ENCODE results near the gene ISM2. TPM values are rescaled to one million over a fixed set of nuclear protein-coding genes. Genes with fewer than 3 reads are reported as not detected.

ISM2 gene
- total RNA-seq, 1 experiment from 2014 or later: 13.3 TPM

DNA sequence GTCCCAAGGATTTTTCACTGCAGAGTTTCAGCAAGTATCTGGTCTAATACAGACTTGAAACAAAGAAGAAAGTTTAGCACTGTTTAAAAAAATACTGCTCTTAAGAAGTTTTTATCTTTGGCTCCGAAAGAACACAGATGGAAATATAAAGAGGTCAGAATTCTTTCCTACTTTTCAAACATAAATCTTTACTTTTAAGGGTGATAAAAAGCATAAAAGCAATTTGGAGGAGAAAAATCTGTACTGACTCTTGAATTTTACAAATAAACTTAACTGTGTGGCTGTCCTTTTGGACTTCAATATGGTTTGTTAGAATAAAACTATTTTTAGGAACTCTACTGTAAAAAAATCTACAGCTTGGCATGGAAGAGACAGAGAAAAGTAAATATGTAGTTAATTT, 27.6 kb upstream of the ISM2 start:
- ChIA-PET CTCF (no interaction called here), POLR2A (no interaction called here)
- no peaks in the 10 kb centered on the region for H3K9me3 ChIP-seq
- no TSS peak for BruUV-seq (replicated peaks)
- intact Hi-C loops (cut with micrococcal nuclease; ENCODE audit: unreplicated experiment): no loop called here
- no peak for DNase-seq
- Mint-ChIP-seq H3K4me3 (ENCODE audit: unreplicated experiment) (no peak overlapping the region), H3K27ac (ENCODE audit: unreplicated experiment) (no peak overlapping the region), H3K36me3 (ENCODE audit: insufficient read depth, unreplicated experiment) (peaks cover 22% of the 10 kb centered on the region), H3K9me3 (ENCODE audit: unreplicated experiment) (no peaks in the 10 kb centered on the region), H3K27me3 (ENCODE audit: insufficient read depth, unreplicated experiment) (no peaks in the 10 kb centered on the region), H3K4me1 (ENCODE audit: low read depth, unreplicated experiment) (peaks cover 7% of the 10 kb centered on the region)
- H3K27me3 ChIP-seq (replicated peaks; ENCODE audit: control insufficient read depth, insufficient read depth, low read length): no peaks in the 10 kb centered on the region
- H3K36me3 ChIP-seq (ENCODE audit: control insufficient read depth, insufficient read depth, low read length): no peaks in the 10 kb centered on the region
- no peak overlapping the region for H3K4me3 ChIP-seq (ENCODE audit: low read depth, low read length)
- TF ChIP-seq, protein P1, sequence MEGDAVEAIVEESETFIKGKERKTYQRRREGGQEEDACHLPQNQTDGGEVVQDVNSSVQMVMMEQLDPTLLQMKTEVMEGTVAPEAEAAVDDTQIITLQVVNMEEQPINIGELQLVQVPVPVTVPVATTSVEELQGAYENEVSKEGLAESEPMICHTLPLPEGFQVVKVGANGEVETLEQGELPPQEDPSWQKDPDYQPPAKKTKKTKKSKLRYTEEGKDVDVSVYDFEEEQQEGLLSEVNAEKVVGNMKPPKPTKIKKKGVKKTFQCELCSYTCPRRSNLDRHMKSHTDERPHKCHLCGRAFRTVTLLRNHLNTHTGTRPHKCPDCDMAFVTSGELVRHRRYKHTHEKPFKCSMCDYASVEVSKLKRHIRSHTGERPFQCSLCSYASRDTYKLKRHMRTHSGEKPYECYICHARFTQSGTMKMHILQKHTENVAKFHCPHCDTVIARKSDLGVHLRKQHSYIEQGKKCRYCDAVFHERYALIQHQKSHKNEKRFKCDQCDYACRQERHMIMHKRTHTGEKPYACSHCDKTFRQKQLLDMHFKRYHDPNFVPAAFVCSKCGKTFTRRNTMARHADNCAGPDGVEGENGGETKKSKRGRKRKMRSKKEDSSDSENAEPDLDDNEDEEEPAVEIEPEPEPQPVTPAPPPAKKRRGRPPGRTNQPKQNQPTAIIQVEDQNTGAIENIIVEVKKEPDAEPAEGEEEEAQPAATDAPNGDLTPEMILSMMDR (IDR thresholded peaks at IDR 0.05; ENCODE audit: insufficient read depth in 1 of 2, low read depth in 1 of 2, low read length in 1 of 2, severe bottlenecking in 1 of 2, unreplicated experiment in 1 of 2): no peak
- no peaks in the 10 kb centered on the region for H3K4me1 ChIP-seq

DNA sequence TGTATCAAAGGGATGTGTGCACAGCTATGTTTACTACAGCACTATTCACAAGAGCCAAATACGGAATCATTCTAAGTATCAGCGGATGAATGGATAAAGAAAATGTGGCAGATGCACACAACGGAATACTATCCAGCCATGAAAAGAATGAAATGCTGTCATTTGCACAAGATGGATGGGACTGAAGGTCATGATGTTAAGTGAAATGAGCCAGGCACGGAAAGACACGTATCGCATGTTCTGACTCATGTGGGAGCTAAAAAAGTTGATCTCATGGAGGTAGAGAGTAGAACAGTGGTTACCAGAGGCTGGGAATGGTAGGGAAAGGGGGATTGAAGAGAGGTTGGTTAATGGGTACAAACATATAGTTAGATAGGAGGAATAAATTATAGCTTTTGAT, 25.9 kb upstream of the ISM2 start:
- POLR2A ChIA-PET: no interaction called here

DNA sequence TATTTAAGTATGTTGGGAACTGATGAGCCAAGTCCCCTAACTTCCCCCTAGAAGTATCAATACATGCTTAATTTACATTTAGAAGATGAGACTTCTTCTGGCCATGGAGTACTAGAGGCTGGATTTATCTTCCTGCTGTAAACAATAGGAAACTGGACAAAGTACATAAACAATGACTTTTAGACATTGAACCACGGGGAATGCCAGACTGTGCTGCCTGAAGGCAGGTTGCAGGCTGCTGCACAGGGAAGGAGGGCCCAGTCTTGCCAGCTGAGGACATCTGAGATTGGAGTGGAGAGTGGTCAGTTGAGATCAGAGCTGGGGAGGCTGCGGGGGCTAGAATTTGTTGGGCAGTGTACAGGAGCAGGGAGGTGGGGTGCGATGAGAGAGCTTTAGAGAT, 24.5 kb upstream of the ISM2 start:
- H3K4me1 Mint-ChIP-seq (ENCODE audit: low read depth, unreplicated experiment): peaks cover 7% of the 10 kb centered on the region
- no peak for DNase-seq
- intact Hi-C loops (cut with micrococcal nuclease; ENCODE audit: unreplicated experiment): no loop called here
- ChIA-PET POLR2A (no interaction called here), CTCF (no interaction called here)
- no TSS peak for BruUV-seq (replicated peaks)
- H3K4me3 Mint-ChIP-seq (ENCODE audit: unreplicated experiment): no peak overlapping the region
- Histone ChIP-seq H3K9me3 (no peaks in the 10 kb centered on the region), H3K4me3 (ENCODE audit: low read depth, low read length) (no peak overlapping the region), H3K36me3 (ENCODE audit: control insufficient read depth, insufficient read depth, low read length) (peaks cover 1% of the 10 kb centered on the region; the same call in 1 of the 2 replicates), H3K27me3 (replicated peaks; ENCODE audit: control insufficient read depth, insufficient read depth, low read length) (no peaks in the 10 kb centered on the region), H3K4me1 (no peaks in the 10 kb centered on the region)
- TF ChIP-seq, protein P1 (IDR thresholded peaks at IDR 0.05; ENCODE audit: insufficient read depth in 1 of 2, low read depth in 1 of 2, low read length in 1 of 2, severe bottlenecking in 1 of 2, unreplicated experiment in 1 of 2): no peak
- no peak overlapping the region for H3K27ac Mint-ChIP-seq (ENCODE audit: unreplicated experiment)
- peaks cover 35% of the 10 kb centered on the region for H3K36me3 Mint-ChIP-seq (ENCODE audit: insufficient read depth, unreplicated experiment)
- no peaks in the 10 kb centered on the region for H3K9me3 Mint-ChIP-seq (ENCODE audit: unreplicated experiment)
- no peaks in the 10 kb centered on the region for H3K27me3 Mint-ChIP-seq (ENCODE audit: insufficient read depth, unreplicated experiment)

More for the DNA sequence above, 25.9 kb upstream of the ISM2 start:
- H3K4me1 ChIP-seq: no peaks in the 10 kb centered on the region
- intact Hi-C loops (cut with micrococcal nuclease; ENCODE audit: unreplicated experiment): no loop called here
- no peaks in the 10 kb centered on the region for H3K9me3 Mint-ChIP-seq (ENCODE audit: unreplicated experiment)
- H3K36me3 Mint-ChIP-seq (ENCODE audit: insufficient read depth, unreplicated experiment): peaks cover 22% of the 10 kb centered on the region
- peaks cover under 1% of the 10 kb centered on the region; the same call in 1 of the 2 replicates for H3K36me3 ChIP-seq (ENCODE audit: control insufficient read depth, insufficient read depth, low read length)
- H3K27me3 ChIP-seq (replicated peaks; ENCODE audit: control insufficient read depth, insufficient read depth, low read length): no peaks in the 10 kb centered on the region
- no peaks in the 10 kb centered on the region for H3K9me3 ChIP-seq
- DNase-seq: no peak
- no peak overlapping the region for H3K4me3 Mint-ChIP-seq (ENCODE audit: unreplicated experiment)
- H3K4me1 Mint-ChIP-seq (ENCODE audit: low read depth, unreplicated experiment): peaks cover 7% of the 10 kb centered on the region
- H3K27me3 Mint-ChIP-seq (ENCODE audit: insufficient read depth, unreplicated experiment): no peaks in the 10 kb centered on the region
- BruUV-seq (replicated peaks): no TSS peak
- TF ChIP-seq, protein P1 (IDR thresholded peaks at IDR 0.05; ENCODE audit: insufficient read depth in 1 of 2, low read depth in 1 of 2, low read length in 1 of 2, severe bottlenecking in 1 of 2, unreplicated experiment in 1 of 2): no peak
- H3K4me3 ChIP-seq (ENCODE audit: low read depth, low read length): no peak overlapping the region
- CTCF ChIA-PET: no interaction called here
- no peak overlapping the region for H3K27ac Mint-ChIP-seq (ENCODE audit: unreplicated experiment)

All from Caco-2 (cell line).